ENCODE results near the gene MYLK. TPM values are rescaled to one million over a fixed set of nuclear protein-coding genes. Genes with fewer than 3 reads are reported as not detected.
A peak's percentile ranks its signal among the peaks of the same experiment; 100 is the strongest.

The MYLK gene
- total RNA-seq, 2 donors from 2014 or later, result 4.7 to 6.6 TPM

GRCh38 chr3:123880998-123881561 lies 3.1 kb downstream of the MYLK start:
- H3K27ac ChIP-seq (ENCODE audit: low read depth, low read length), result no peak overlapping the region
- WGBS, 2 experiments (ENCODE audit: insufficient coverage in 1 of 2, insufficient read length in 1 of 2), result 69 to 73% methylated on average over 5 to 6 of the region's 6 CpGs
- Mint-ChIP-seq H3K4me3 (no peak overlapping the region), H3K27ac (no peak overlapping the region), H3K4me1 (peaks cover 6% of the 10 kb centered on the region), H3K27me3 (ENCODE audit: insufficient read depth) (peaks cover 29% of the 10 kb centered on the region), H3K9me3 (no peaks in the 10 kb centered on the region), H3K36me3 (ENCODE audit: low read depth) (no peaks in the 10 kb centered on the region)
- no peak overlapping the region for H3K4me3 ChIP-seq (ENCODE audit: low read length)
- no peaks in the 10 kb centered on the region for H3K36me3 ChIP-seq (ENCODE audit: control insufficient read depth, insufficient read depth, low read length)
- no peak overlapping the region for H3K9ac ChIP-seq (ENCODE audit: extremely low read depth, low read length, poor library complexity, severe bottlenecking)
- no peaks in the 10 kb centered on the region for H3K9me3 ChIP-seq (ENCODE audit: control insufficient read depth, low read length)
- H3K27me3 ChIP-seq (ENCODE audit: control insufficient read depth, insufficient read depth, low read length, poor library complexity, severe bottlenecking), result peaks cover 30% of the 10 kb centered on the region
- peaks cover 3% of the 10 kb centered on the region for H3K4me1 ChIP-seq (ENCODE audit: control insufficient read depth, insufficient read depth, low read length)
- peak; percentile 75 for DNase-seq
- peak; percentile 79 for TF ChIP-seq CTCF (conservative IDR thresholded peaks at IDR 0.05)

- H3K9me3 Mint-ChIP-seq, result no peaks in the 10 kb centered on the region
Measured at GRCh38 chr3:123878807-123879206, 5.3 kb downstream of the MYLK start.

GRCh38 chr3:123877965-123878364 lies 6.2 kb downstream of the MYLK start:
- no peak overlapping the region for H3K4me3 ChIP-seq (ENCODE audit: low read length)
- DNase-seq, result no peak
- TF ChIP-seq CTCF (conservative IDR thresholded peaks at IDR 0.05), result no peak
- no peaks in the 10 kb centered on the region for H3K9me3 Mint-ChIP-seq
- H3K9me3 ChIP-seq (ENCODE audit: control insufficient read depth, low read length), result no peaks in the 10 kb centered on the region
- H3K27me3 ChIP-seq (ENCODE audit: control insufficient read depth, insufficient read depth, low read length, poor library complexity, severe bottlenecking), result peaks cover 7% of the 10 kb centered on the region
- no peaks in the 10 kb centered on the region for H3K36me3 ChIP-seq (ENCODE audit: control insufficient read depth, insufficient read depth, low read length)
- peaks cover 8% of the 10 kb centered on the region for H3K27me3 Mint-ChIP-seq (ENCODE audit: insufficient read depth)
- no peak overlapping the region for H3K27ac Mint-ChIP-seq
- WGBS, 2 experiments (ENCODE audit: insufficient coverage in 1 of 2, insufficient read length in 1 of 2), result 94 to 98% methylated on average over 4 of the region's 4 CpGs
- H3K4me3 Mint-ChIP-seq, result no peak overlapping the region
- H3K36me3 Mint-ChIP-seq (ENCODE audit: low read depth), result no peaks in the 10 kb centered on the region
- H3K4me1 ChIP-seq (ENCODE audit: control insufficient read depth, insufficient read depth, low read length), result no peaks in the 10 kb centered on the region
- H3K27ac ChIP-seq (ENCODE audit: low read depth, low read length), result no peak overlapping the region
- no peak overlapping the region for H3K9ac ChIP-seq (ENCODE audit: extremely low read depth, low read length, poor library complexity, severe bottlenecking)
- peaks cover 6% of the 10 kb centered on the region for H3K4me1 Mint-ChIP-seq

More at GRCh38 chr3:123878807-123879206, 5.3 kb downstream of the MYLK start:
- DNase-seq, result no peak
- TF ChIP-seq CTCF (conservative IDR thresholded peaks at IDR 0.05), result no peak
- no peak overlapping the region for H3K4me3 ChIP-seq (ENCODE audit: low read length)
- no peak overlapping the region for H3K4me3 Mint-ChIP-seq
- peaks cover 6% of the 10 kb centered on the region for H3K4me1 Mint-ChIP-seq
- H3K27ac ChIP-seq (ENCODE audit: low read depth, low read length), result no peak overlapping the region
- H3K36me3 ChIP-seq (ENCODE audit: control insufficient read depth, insufficient read depth, low read length), result no peaks in the 10 kb centered on the region
- no peak overlapping the region for H3K27ac Mint-ChIP-seq
- peaks cover 15% of the 10 kb centered on the region for H3K27me3 ChIP-seq (ENCODE audit: control insufficient read depth, insufficient read depth, low read length, poor library complexity, severe bottlenecking)
- peaks cover 3% of the 10 kb centered on the region for H3K4me1 ChIP-seq (ENCODE audit: control insufficient read depth, insufficient read depth, low read length)
- H3K9me3 ChIP-seq (ENCODE audit: control insufficient read depth, low read length), result no peaks in the 10 kb centered on the region
- WGBS, 2 experiments (ENCODE audit: insufficient coverage in 1 of 2, insufficient read length in 1 of 2), result 88 to 91% methylated on average over 4 to 7 of the region's 7 CpGs
- no peak overlapping the region for H3K9ac ChIP-seq (ENCODE audit: extremely low read depth, low read length, poor library complexity, severe bottlenecking)
- no peaks in the 10 kb centered on the region for H3K36me3 Mint-ChIP-seq (ENCODE audit: low read depth)
- H3K27me3 Mint-ChIP-seq (ENCODE audit: insufficient read depth), result peaks cover 17% of the 10 kb centered on the region

Measured in endodermal cell (in vitro differentiated cells).